ENCODE measurements around the gene RMND1.

DNA sequence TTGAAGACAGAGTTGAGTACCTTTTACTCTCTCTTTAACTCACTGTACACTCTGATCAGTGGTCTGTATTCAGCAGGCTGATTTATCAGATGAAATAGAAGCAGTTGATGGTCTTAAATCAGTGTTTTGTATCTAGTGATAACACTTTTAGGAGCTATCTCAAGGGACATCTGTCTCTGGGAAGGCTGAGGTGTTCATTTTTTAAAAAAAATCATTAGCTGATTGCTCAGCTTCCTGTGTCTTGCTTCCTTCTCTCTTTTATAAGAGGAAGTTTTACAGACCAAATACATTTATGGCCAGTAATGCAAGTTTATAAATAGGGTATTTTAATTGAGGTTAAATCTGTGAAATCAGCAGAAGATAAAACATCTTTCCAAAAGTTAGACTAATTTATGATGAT lies 29.9 kb upstream of the RMND1 start:
- TF ChIP-seq POLR2A (IDR thresholded peaks at IDR 0.05) = no peak
- TF ChIP-seq, protein P1, sequence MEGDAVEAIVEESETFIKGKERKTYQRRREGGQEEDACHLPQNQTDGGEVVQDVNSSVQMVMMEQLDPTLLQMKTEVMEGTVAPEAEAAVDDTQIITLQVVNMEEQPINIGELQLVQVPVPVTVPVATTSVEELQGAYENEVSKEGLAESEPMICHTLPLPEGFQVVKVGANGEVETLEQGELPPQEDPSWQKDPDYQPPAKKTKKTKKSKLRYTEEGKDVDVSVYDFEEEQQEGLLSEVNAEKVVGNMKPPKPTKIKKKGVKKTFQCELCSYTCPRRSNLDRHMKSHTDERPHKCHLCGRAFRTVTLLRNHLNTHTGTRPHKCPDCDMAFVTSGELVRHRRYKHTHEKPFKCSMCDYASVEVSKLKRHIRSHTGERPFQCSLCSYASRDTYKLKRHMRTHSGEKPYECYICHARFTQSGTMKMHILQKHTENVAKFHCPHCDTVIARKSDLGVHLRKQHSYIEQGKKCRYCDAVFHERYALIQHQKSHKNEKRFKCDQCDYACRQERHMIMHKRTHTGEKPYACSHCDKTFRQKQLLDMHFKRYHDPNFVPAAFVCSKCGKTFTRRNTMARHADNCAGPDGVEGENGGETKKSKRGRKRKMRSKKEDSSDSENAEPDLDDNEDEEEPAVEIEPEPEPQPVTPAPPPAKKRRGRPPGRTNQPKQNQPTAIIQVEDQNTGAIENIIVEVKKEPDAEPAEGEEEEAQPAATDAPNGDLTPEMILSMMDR (IDR thresholded peaks at IDR 0.05) = no peak

Measured in prostate gland (tissue), 2 donors.